Right atrium auricular region (tissue), 2 donors: ENCODE measurements around the gene CACTIN. TPM values are rescaled to one million over a fixed set of nuclear protein-coding genes. Genes with fewer than 3 reads are reported as not detected.
A peak's percentile ranks its signal among the peaks of the same experiment; 100 is the strongest.

Source experiments
- DNase-seq: peaks from one replicate; pipeline ENCODE4 v3.0.0-alpha.2; 2019; ENCODE audit warnings: low spot score
- H3K27ac ChIP-seq, 2 donors: fragments of 200-600 bp; sonication (generic); 1 replicate in 1 of 2; 2 replicates in 1 of 2; pipeline ENCODE4 v1.5.1; 2016 to 2019
- H3K27me3 ChIP-seq, 2 donors: fragments of 200-600 bp; sonication (generic); one replicate each; pipeline versions ENCODE4 v1.5.1 to v1.6.0; 2017 to 2019
- H3K36me3 ChIP-seq: fragments of 200-600 bp; sonication (generic); one replicate; pipeline ENCODE4 v1.5.1; 2016
- H3K4me1 ChIP-seq, 2 donors: fragments of 200-600 bp; sonication (generic); one replicate each; pipeline versions ENCODE4 v1.5.1 to v1.6.0; 2017 to 2019
- H3K4me3 ChIP-seq, 2 donors: fragments of 200-600 bp; sonication (generic); 1 replicate in 1 of 2; 2 replicates in 1 of 2; pipeline ENCODE4 v1.5.1; 2017 to 2019; ENCODE audit warnings: mild to moderate bottlenecking in 1 of 2, moderate library complexity in 1 of 2
- H3K9me3 ChIP-seq, 2 donors: fragments of 200-600 bp; sonication (generic); one replicate each; pipeline ENCODE4 v1.5.1; 2019
- CTCF ChIP-seq, 2 donors: fragments of 200-600 bp; sonication (generic); IDR thresholded peaks; one replicate each; pipeline ENCODE4 v1.5.1; 2019; ENCODE audit warnings: antibody characterized with exemption in 2 of 2
- total RNA-seq, 2 donors: library from RNA; depleted of rRNA; stranded (reverse); fragments of >200 nt; gene quantifications; one replicate each; pipeline ENCODE4 v1.1.0, GENCODE V29; 2016

The CACTIN gene
- total RNA-seq, 2 donors from 2014 or later: 11.2 to 22.8 TPM

- TF ChIP-seq CTCF (IDR thresholded peaks at IDR 0.05): no peak
- Histone ChIP-seq H3K27me3 (no peaks in the 10 kb centered on the region), H3K27ac (peak overlapping the region; percentile 2 to 63), H3K4me3 (no peak overlapping the region), H3K36me3 (no peaks in the 10 kb centered on the region), H3K9me3 (no peaks in the 10 kb centered on the region), H3K4me1 (peaks cover 0 to 16% of the 10 kb centered on the region in 2 donors)
- DNase-seq: peak; percentile 74
Measured at GRCh38 chr19:3580156-3580934, 46.2 kb downstream of the CACTIN start.

GRCh38 chr19:3578390-3578789, 48.2 kb downstream of the CACTIN start:
- DNase-seq: no peak
- TF ChIP-seq CTCF (IDR thresholded peaks at IDR 0.05): no peak
- H3K9me3 ChIP-seq: no peaks in the 10 kb centered on the region

GRCh38 chr19:3577723-3578344, 48.8 kb downstream of the CACTIN start:
- Histone ChIP-seq H3K4me1 (peaks cover 0 to 22% of the 10 kb centered on the region in 2 donors), H3K36me3 (peaks cover 5% of the 10 kb centered on the region), H3K4me3 (no peak overlapping the region), H3K27ac (no peak overlapping the region), H3K27me3 (no peaks in the 10 kb centered on the region), H3K9me3 (no peaks in the 10 kb centered on the region)
- TF ChIP-seq CTCF (IDR thresholded peaks at IDR 0.05): no peak
- no peak for DNase-seq

More at GRCh38 chr19:3578390-3578789, 48.2 kb downstream of the CACTIN start:
- Histone ChIP-seq H3K27ac (no peak overlapping the region), H3K4me1 (peaks cover 0 to 19% of the 10 kb centered on the region in 2 donors), H3K36me3 (peaks cover 5% of the 10 kb centered on the region), H3K4me3 (no peak overlapping the region), H3K27me3 (no peaks in the 10 kb centered on the region)

GRCh38 chr19:3576696-3577443, 49.7 kb downstream of the CACTIN start:
- DNase-seq: no peak
- peaks cover 0 to 26% of the 10 kb centered on the region in 2 donors for H3K4me1 ChIP-seq
- H3K4me3 ChIP-seq: peak overlapping the region; percentile 14 to 31
- H3K27ac ChIP-seq: peak overlapping the region in 1 of 2 donors; percentile 48
- no peak for TF ChIP-seq CTCF (IDR thresholded peaks at IDR 0.05)
- no peaks in the 10 kb centered on the region for H3K27me3 ChIP-seq
- H3K36me3 ChIP-seq: peaks cover 5% of the 10 kb centered on the region
- no peaks in the 10 kb centered on the region for H3K9me3 ChIP-seq

GRCh38 chr19:3575949-3576673, 50.5 kb downstream of the CACTIN start:
- DNase-seq: no peak
- no peak overlapping the region for H3K27ac ChIP-seq
- peaks cover 0 to 28% of the 10 kb centered on the region in 2 donors for H3K4me1 ChIP-seq
- H3K4me3 ChIP-seq: peak overlapping the region; percentile 14 to 31
- H3K9me3 ChIP-seq: no peaks in the 10 kb centered on the region
- H3K27me3 ChIP-seq: no peaks in the 10 kb centered on the region
- no peak for TF ChIP-seq CTCF (IDR thresholded peaks at IDR 0.05)
- H3K36me3 ChIP-seq: peaks cover 5% of the 10 kb centered on the region
